Heart right ventricle (tissue), 16 donors: ENCODE results near the gene KLHDC7B. TPM values are rescaled to one million over a fixed set of nuclear protein-coding genes. Genes with fewer than 3 reads are reported as not detected.

ENCODE experiments used
- ATAC-seq, 8 donors: fragments of 200-7000 bp; cut with Tn5 transposase; one replicate each; pipeline ENCODE4 v1.9.1; 2020; ENCODE audit warnings: mild to moderate bottlenecking in 8 of 8, moderate library complexity in 8 of 8, moderate number of reproducible peaks in 1 of 8
- DNase-seq, 2 donors: peaks; one replicate each; pipeline ENCODE4 v3.0.0-alpha.2; 2020
- H3K27ac ChIP-seq, 10 donors: fragments of 200-600 bp; sonication (generic) in 2 of 10; one replicate each; pipeline versions ENCODE4 v1.5.0 to v1.8.0; 2020 to 2022; ENCODE audit warnings: mild to moderate bottlenecking in 3 of 10
- H3K27me3 ChIP-seq, 7 donors: fragments of 200-600 bp; one replicate each; pipeline ENCODE4 v1.8.0; 2021 to 2022; ENCODE audit warnings: mild to moderate bottlenecking in 2 of 7
- H3K36me3 ChIP-seq, 9 donors: fragments of 200-600 bp; sonication (generic) in 1 of 9; one replicate each; pipeline versions ENCODE4 v1.5.0 to v1.8.0; 2020 to 2022; ENCODE audit warnings: mild to moderate bottlenecking in 2 of 9
- H3K4me1 ChIP-seq, 9 donors: fragments of 200-600 bp; sonication (generic) in 1 of 9; one replicate each; pipeline versions ENCODE4 v1.5.0 to v1.8.0; 2020 to 2022; ENCODE audit warnings: mild to moderate bottlenecking in 4 of 9
- H3K4me3 ChIP-seq, 10 donors: fragments of 200-600 bp; sonication (generic) in 2 of 10; one replicate each; pipeline versions ENCODE4 v1.5.0 to v1.8.0; 2020 to 2022; ENCODE audit warnings: mild to moderate bottlenecking in 7 of 10, moderate library complexity in 2 of 10
- H3K9me3 ChIP-seq, 11 donors: fragments of 200-600 bp in 10 of 11; sonication (generic) in 2 of 11; one replicate each; pipeline versions ENCODE4 v1.5.0 to v1.8.0; 2013 to 2022; ENCODE audit warnings: mild to moderate bottlenecking in 2 of 11, control low read depth in 1 of 11, moderate library complexity in 1 of 11
- CTCF ChIP-seq, 9 donors: fragments of 200-600 bp; sonication (generic) in 2 of 9; IDR thresholded peaks; one replicate each; pipeline versions ENCODE4 v1.5.0 to v1.8.0; 2021 to 2022; ENCODE audit warnings: antibody characterized with exemption in 9 of 9, mild to moderate bottlenecking in 5 of 9, moderate library complexity in 1 of 9
- whole genome bisulfite sequencing, 2 donors: extraction: QIAGEN DNeasy Blood & Tissue Kit; methylation state at CpG; one replicate each; pipeline ENCODE4 v1.1.7; 2013; ENCODE audit warnings: inconsistent platforms in 1 of 2; 5-methylcytosine and 5-hydroxymethylcytosine counted together
- intact Hi-C, 10 donors: fragments of 100-400 bp; cut with DNase I; formaldehyde crosslinking; loops; one replicate each; pipeline versions ENCODE4 v1.11.1 to v1.14.2; 2022
- polyA plus RNA-seq, 2 donors: library from polyadenylated mRNA; stranded (reverse); fragments of 200-250 nt; gene quantifications; one replicate each; pipeline ENCODE4 v1.2.3, GENCODE V29; 2013
- total RNA-seq, 10 donors: library from RNA; stranded (reverse); fragmentation: NEBNext Ultra II Directional in 3 of 10; extraction: Animal tissue kit (Norgen Biotek cat#: 25700) in 3 of 10; gene quantifications; one replicate each; pipeline versions ENCODE4 v1.2.1 to v1.2.4, GENCODE V29; 2021 to 2023
- donor health status: Arrhythmogenic right ventricular cardiomyopathy.
- donor health status: ischemic (EF 13 %, LVEDD 7.1; RV severe dilation, severe dysfunction).
- donor health status: healthy with polysubstance abuse.
- donor health status: DM: no; HTN: yes; CAD: no.
- donor health status: DM: no; HTN: no; CAD: no.
- donor health status: ischemic (EF 25% LVEDD 6.9; RV normal size, moderate dysfunction).
- donor health status: ischemic (EF 25% LVEDD 5.7; RV mildly dilated, moderate dysfunction).
- donor health status: healthy.
- donor health status: DM: yes; HTN: yes; CAD: no.
- donor health status: Ischemic cardiomyopathy.
- donor health status: ischemic (EF 35%, LVEDD 5.7; RV mildly dilated, moderate dysfunction).
- donor health status: nonischemic (EF 11% LVEDD 7.7; RV severe dilation, severe dysfunction).
- donor health status: DM: yes; HTN: yes; CAD: no.
- donor health status: PGD.
- donor health status: ischemic (EF 29% LVEDD 5.4; RV normal size, mild dysfunction).
- donor health status: nonischemic (EF 23%, LVEDD 6.1; RV moderate dilation, normal function).

Gene KLHDC7B
- total and polyA plus RNA-seq, 12 donors: 0.10 to 1.3 (median 0.13) TPM; not detected in 7

GRCh38 chr22:50508897-50509296, 36.8 kb upstream of the KLHDC7B start:
- Histone ChIP-seq H3K4me1 (peaks cover 13 to 33% (median 27%) of the 10 kb centered on the region in 9 donors), H3K36me3 (peaks cover 3 to 38% (median 16%) of the 10 kb centered on the region in 9 donors), H3K4me3 (peak overlapping the region in 9 of 10 donors; percentile 54 to 90 (median 77)), H3K27me3 (no peaks in the 10 kb centered on the region), H3K9me3 (no peaks in the 10 kb centered on the region), H3K27ac (peak overlapping the region in 8 of 10 donors; percentile 81 to 96 (median 91))
- ATAC-seq (no peak), DNase-seq (no peak)
- intact Hi-C loops: loop anchor here in 6 of 10 donors (1.0 to 10.0 kb wide), 3 partner anchors 16 to 264 kb away; partner anchors contain the start of genes SCO2 (in 5 of the 6) and TUBGCP6 (in 4 of the 6)
- WGBS, 2 donors: 11 to 14% methylated on average over 3 of the region's 3 CpGs
- no peak for TF ChIP-seq CTCF (IDR thresholded peaks at IDR 0.05)

GRCh38 chr22:50513175-50513574, 32.5 kb upstream of the KLHDC7B start:
- TF ChIP-seq CTCF (IDR thresholded peaks at IDR 0.05): no peak
- 96 to 98% methylated on average over 15 of the region's 15 CpGs for WGBS, 2 donors
- no peaks in the 10 kb centered on the region for H3K9me3 ChIP-seq
- H3K27ac ChIP-seq: no peak overlapping the region
- ATAC-seq (no peak), DNase-seq (no peak)
- peaks cover 0 to 18% (median 12%) of the 10 kb centered on the region in 9 donors for H3K4me1 ChIP-seq
- intact Hi-C loops: no loop called here
- H3K36me3 ChIP-seq: peaks cover 0 to 47% (median 13%) of the 10 kb centered on the region in 9 donors
- H3K4me3 ChIP-seq: no peak overlapping the region
- no peaks in the 10 kb centered on the region for H3K27me3 ChIP-seq

- Histone ChIP-seq H3K9me3 (no peaks in the 10 kb centered on the region), H3K27me3 (no peaks in the 10 kb centered on the region), H3K27ac (no peak overlapping the region), H3K4me3 (no peak overlapping the region), H3K4me1 (no peaks in the 10 kb centered on the region), H3K36me3 (peaks cover 0 to 66% (median 21%) of the 10 kb centered on the region in 9 donors)
- no peak for ATAC-seq
- 90 to 94% methylated on average over 8 of the region's 8 CpGs for WGBS, 2 donors
- intact Hi-C loops: no loop called here
- TF ChIP-seq CTCF (IDR thresholded peaks at IDR 0.05): no peak
- DNase-seq: no peak
These were observed 29.6 kb upstream of the KLHDC7B start for GRCh38 chr22:50516068-50516467.

- no peaks in the 10 kb centered on the region for H3K27me3 ChIP-seq
- ATAC-seq (no peak), DNase-seq (no peak)
- 78 to 85% methylated on average over 16 of the region's 16 CpGs for WGBS, 2 donors
- H3K4me1 ChIP-seq: no peaks in the 10 kb centered on the region
- H3K9me3 ChIP-seq: no peaks in the 10 kb centered on the region
- intact Hi-C loops: no loop called here
- H3K36me3 ChIP-seq: peaks cover 0 to 74% (median 24%) of the 10 kb centered on the region in 9 donors
- no peak overlapping the region for H3K27ac ChIP-seq
- no peak for TF ChIP-seq CTCF (IDR thresholded peaks at IDR 0.05)
- no peak overlapping the region for H3K4me3 ChIP-seq
These were observed 28.8 kb upstream of the KLHDC7B start for GRCh38 chr22:50516891-50517290.
